GM12878 (cell line): ENCODE results near the gene HES7. TPM values are rescaled to one million over a fixed set of nuclear protein-coding genes. Genes with fewer than 3 reads are reported as not detected.
A peak's percentile ranks its signal among the peaks of the same experiment; 100 is the strongest.

ENCODE experiments used
- ATAC-seq: fragments of 200-7000 bp; cut with Tn5 transposase; 3 replicates; pipeline ENCODE4 v1.9.1; 2020; ENCODE audit warnings: mild to moderate bottlenecking, moderate library complexity
- BruUV-seq: library from RNA; stranded (reverse); fragments of 400-500 nt; replicated peaks from 2 replicates; lab custom pipeline; 2021; lab: Mats Ljungman, UMichigan
- CTCF ChIA-PET: fragments of 300-600 bp; sonication (Branson Sonifier 250); formaldehyde crosslinking; extraction: SDS; loops from one replicate; lab custom pipeline; 2021; ENCODE audit warnings: inconsistent platforms; lab: Yijun Ruan, JAX
- POLR2A ChIA-PET: fragments of 350-600 bp; formaldehyde crosslinking; extraction: SDS; loops from one replicate; lab custom pipeline; 2021; ENCODE audit warnings: inconsistent platforms; lab: Charles Lee
- RAD21 ChIA-PET: fragments of 300-600 bp; sonication (Branson Sonifier 250); formaldehyde crosslinking; loops from one replicate; lab custom pipeline; 2023; ENCODE audit warnings: antibody characterized with exemption; ENCODE audit not compliant: unreplicated experiment; lab: Charles Lee
- SMC1A ChIA-PET: fragments of 300-600 bp; sonication (Branson Sonifier 250); formaldehyde crosslinking; loops from one replicate; lab custom pipeline; 2023; ENCODE audit not compliant: unreplicated experiment, uncharacterized antibody; lab: Charles Lee
- DNase-seq: peaks from one replicate; pipeline ENCODE4 v3.0.0-alpha.2; 2011; ENCODE audit warnings: low read depth, low spot score
- FAIRE-seq: peaks from 3 replicates; lab custom pipeline; 2011; peaks lifted over from hg19 to GRCh38; lab: Jason Lieb, UNC
- H2AFZ ChIP-seq: 2 replicates; pipeline ENCODE4 v1.6.0; 2011; ENCODE audit warnings: low read depth, low read length, control low read depth; ENCODE audit not compliant: control insufficient read depth
- H3K27ac ChIP-seq: 2 replicates; pipeline ENCODE4 v1.5.1; 2011; ENCODE audit warnings: control low read depth; ENCODE audit not compliant: control insufficient read depth, insufficient read depth
- H3K27me3 ChIP-seq, 2 experiments: replicated peaks in 1 of 2; 2 replicates each; pipeline versions ENCODE4 v1.6.0 to v1.6.1; 2011; ENCODE audit warnings: low read length in 1 of 2; ENCODE audit not compliant: control insufficient read depth in 2 of 2, insufficient read depth in 2 of 2
- H3K36me3 ChIP-seq, 2 experiments: 2 replicates each; pipeline ENCODE4 v1.5.1; 2011; ENCODE audit warnings: low read length in 1 of 2; ENCODE audit not compliant: control insufficient read depth in 2 of 2, insufficient read depth in 2 of 2
- H3K4me1 ChIP-seq: 2 replicates; pipeline ENCODE4 v1.6.1; 2011; ENCODE audit warnings: mild to moderate bottlenecking, low read length, moderate library complexity, mixed read lengths; ENCODE audit not compliant: control insufficient read depth, insufficient read depth
- H3K4me2 ChIP-seq: 2 replicates; pipeline ENCODE4 v1.6.0; 2011; ENCODE audit warnings: control low read depth; ENCODE audit not compliant: control insufficient read depth, insufficient read depth
- H3K4me3 ChIP-seq: fragments of 200-600 bp; sonication (generic); 2 replicates; pipeline ENCODE4 v1.5.1; 2016
- H3K79me2 ChIP-seq: 2 replicates; pipeline ENCODE4 v1.6.0; 2011; ENCODE audit warnings: low read length; ENCODE audit not compliant: control insufficient read depth, insufficient read depth
- H3K9ac ChIP-seq: 2 replicates; pipeline ENCODE4 v1.8.0; 2011; ENCODE audit warnings: low read length, control low read depth, mixed read lengths; ENCODE audit not compliant: control insufficient read depth, insufficient read depth
- H3K9me3 ChIP-seq: replicated peaks from 3 replicates; pipeline ENCODE4 v1.5.1; 2011; ENCODE audit warnings: mild to moderate bottlenecking, low read length; ENCODE audit not compliant: control insufficient read depth, insufficient read depth
- H4K20me1 ChIP-seq: 2 replicates; pipeline ENCODE4 v1.6.0; 2011; ENCODE audit not compliant: control insufficient read depth, insufficient read depth
- ATF7 ChIP-seq: fragments of 450-650 bp; IDR thresholded peaks from 2 replicates; pipeline ENCODE4 v1.6.1; 2016; ENCODE audit warnings: low read depth, mild to moderate bottlenecking
- BHLHE40 ChIP-seq, 2 experiments: fragments of 450-650 bp in 1 of 2; IDR thresholded peaks; 2 replicates each; pipeline ENCODE4 v1.6.1; 2011 to 2017; ENCODE audit warnings: low read depth in 2 of 2, borderline replicate concordance in 1 of 2, improper control_type of control experiment in 1 of 2, low read length in 1 of 2, mild to moderate bottlenecking in 1 of 2
- CBX5 ChIP-seq: sonication (generic); IDR thresholded peaks from 2 replicates; pipeline ENCODE4 v1.6.1; 2016; ENCODE audit warnings: low read depth, moderate library complexity, mild to moderate bottlenecking, inconsistent platforms
- CREB1 ChIP-seq: IDR thresholded peaks from 2 replicates; pipeline ENCODE4 v1.6.1; 2012; ENCODE audit warnings: low read depth, mild to moderate bottlenecking, inconsistent platforms
- CREM ChIP-seq: IDR thresholded peaks from 2 replicates; pipeline ENCODE4 v1.6.1; 2014; ENCODE audit warnings: antibody characterized with exemption, low read depth
- EZH2 ChIP-seq: IDR thresholded peaks from 2 replicates; pipeline ENCODE4 v1.6.1; 2012; ENCODE audit warnings: low read depth, mild to moderate bottlenecking, control low read depth, inconsistent platforms, low read length, borderline replicate concordance; ENCODE audit not compliant: control insufficient read depth
- HDAC6 ChIP-seq: fragments of 200-600 bp; sonication (generic); IDR thresholded peaks from one replicate; pipeline ENCODE4 v1.8.0; 2017; ENCODE audit warnings: antibody characterized with exemption; ENCODE audit not compliant: unreplicated experiment
- IKZF1 ChIP-seq: fragments of 450-650 bp; conservative IDR thresholded peaks from 2 replicates; pipeline ENCODE4 v1.6.1; 2017; ENCODE audit warnings: antibody characterized with exemption, mild to moderate bottlenecking
- MTA2 ChIP-seq: fragments of 450-650 bp; IDR thresholded peaks from 2 replicates; pipeline ENCODE4 v1.6.1; 2016; ENCODE audit warnings: low read depth, mild to moderate bottlenecking, moderate library complexity
- NRF1 ChIP-seq: conservative IDR thresholded peaks from 2 replicates; pipeline ENCODE4 v1.6.1; 2011; ENCODE audit warnings: mild to moderate bottlenecking, low read depth, low read length, improper control_type of control experiment
- PAX5 ChIP-seq: IDR thresholded peaks from 2 replicates; pipeline ENCODE4 v1.6.1; 2011; ENCODE audit warnings: low read depth, low read length, borderline replicate concordance
- RELA ChIP-seq: fragments of 450-650 bp; IDR thresholded peaks from 2 replicates; pipeline ENCODE4 v1.8.0; 2014; ENCODE audit warnings: borderline replicate concordance; ENCODE audit not compliant: partially characterized antibody
- SMARCA5 ChIP-seq: fragments of 450-650 bp; IDR thresholded peaks from 2 replicates; pipeline ENCODE4 v1.6.1; 2017; ENCODE audit warnings: mild to moderate bottlenecking
- YY1 ChIP-seq: IDR thresholded peaks from 2 replicates; pipeline ENCODE4 v1.6.1; 2011; ENCODE audit warnings: low read depth, mild to moderate bottlenecking, low read length
- ZNF24 ChIP-seq: fragments of 450-650 bp; IDR thresholded peaks from 2 replicates; pipeline ENCODE4 v1.6.1; 2017; ENCODE audit warnings: antibody characterized with exemption, mild to moderate bottlenecking
- WGBS: methylation state at CpG from one replicate; pipeline ENCODE4 v1.1.6; 2016; ENCODE audit warnings: low lambda C conversion rate; ENCODE audit not compliant: insufficient replicate concordance, insufficient coverage; ENCODE audit errors: missing lambda C conversion rate; 5-methylcytosine and 5-hydroxymethylcytosine counted together
- in situ Hi-C: fragments of 300-500 bp; cut with MboI; formaldehyde crosslinking; loops from 9 replicates; pipeline ENCODE4 v1.14.3; 2018; ENCODE audit warnings: mixed read lengths
- intact Hi-C: fragments of 100-400 bp; cut with micrococcal nuclease; formaldehyde crosslinking; loops from one replicate; pipeline ENCODE4 v1.14.2; 2022; ENCODE audit not compliant: unreplicated experiment
- polyA plus RNA-seq, 11 experiments: library from polyadenylated mRNA; depleted of rRNA in 4 of 11; unstranded in 6 of 11; stranded (reverse) in 5 of 11; fragments of >200 nt; fragmentation: Nextera tagmentation in 4 of 11; fragmentation: Illumina TruSeq in 1 of 11; extraction: Ambion mirVana in 4 of 11; extraction: Trizol in 1 of 11; gene quantifications; 1 replicate in 1 of 11; 2 replicates in 10 of 11; pipeline versions ENCODE4 v1.2.1 to v1.2.3, GENCODE V29; 2011 to 2016; ENCODE audit warnings: inconsistent platforms in 2 of 11, missing spikeins in 2 of 11, low read depth in 1 of 11
- total RNA-seq, 4 experiments: library from RNA; depleted of rRNA in 3 of 4; stranded (reverse); fragments of >200 nt in 3 of 4; fragmentation: Illumina TruSeq in 1 of 4; extraction: Trizol in 1 of 4; gene quantifications; 2 replicates each; pipeline versions ENCODE4 v1.2.1 to v1.2.3, GENCODE V29; 2013 to 2021
- TF ChIP-seq, protein P1 (sequence below): fragments of 450-650 bp; formaldehyde crosslinking; IDR thresholded peaks from 2 replicates; pipeline ENCODE4 v1.5.0; 2022; ENCODE audit warnings: mild to moderate bottlenecking, missing genetic modification characterization
- TF ChIP-seq, protein P2 (sequence below), 3 experiments: IDR thresholded peaks in 2 of 3; conservative IDR thresholded peaks in 1 of 3; 2 replicates each; pipeline ENCODE4 v1.5.1; 2011; ENCODE audit warnings: low read depth in 3 of 3, low read length in 3 of 3, mild to moderate bottlenecking in 3 of 3, control low read depth in 2 of 3, moderate library complexity in 2 of 3, inconsistent platforms in 1 of 3, mixed read lengths in 1 of 3; ENCODE audit not compliant: control insufficient read depth in 2 of 3, insufficient read depth in 1 of 3; ENCODE audit errors: extremely low read depth in 1 of 3

HES7 gene
- total and polyA plus RNA-seq, 10 of the 15 experiments (the other 5 are each of a cell fraction or from before 2014, with no cell fraction given): 0.07 to 1.3 (median 0.63) TPM; not detected in 4

DNA sequence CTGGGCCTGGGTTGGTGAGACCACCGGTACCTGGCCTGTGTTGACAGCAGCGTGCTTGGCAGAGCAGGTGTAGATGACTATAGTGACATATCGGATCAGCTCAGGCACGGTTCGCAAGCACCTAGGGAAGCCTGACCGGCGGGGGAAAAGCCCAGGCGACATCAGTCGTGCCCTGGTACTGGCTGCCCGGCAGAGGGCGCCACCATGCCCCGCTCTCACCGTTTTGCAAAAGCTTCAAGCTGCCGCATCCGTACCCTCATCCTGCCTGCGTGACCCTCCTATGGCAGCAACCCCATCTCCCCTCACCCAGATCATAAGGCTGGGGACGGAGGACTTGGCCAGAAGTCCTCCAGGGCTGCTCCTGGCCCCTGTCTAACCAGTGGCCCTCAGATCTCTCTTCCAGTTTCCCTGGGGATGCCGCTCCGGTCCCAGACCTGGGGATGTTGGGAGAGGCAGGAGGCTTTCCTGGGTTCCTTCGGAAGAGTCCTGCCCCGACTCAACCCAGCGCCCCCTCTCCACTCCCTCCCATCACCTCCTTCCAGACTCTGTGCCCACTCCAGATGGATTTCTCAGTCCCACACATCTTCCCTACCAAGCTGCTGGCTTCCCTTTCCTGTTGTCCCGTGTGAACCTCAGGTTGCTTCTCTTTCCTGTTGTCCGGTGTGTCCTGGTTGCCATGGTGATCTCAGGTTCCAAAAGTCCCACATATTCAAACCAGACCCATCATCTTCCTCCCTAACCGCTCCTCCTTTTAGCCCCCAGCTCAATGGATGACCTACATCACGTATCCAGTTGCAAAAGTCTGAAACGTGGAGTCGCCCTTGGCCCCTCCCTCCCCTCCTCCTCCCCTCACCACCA lies 50.0 kb downstream of the HES7 start:
- FAIRE-seq (peak; percentile 77), ATAC-seq (peak; percentile 97), DNase-seq (no peak)
- POLR2A ChIA-PET: interaction anchor here (0.6 to 1.1 kb wide), 2 partner anchors 43 to 45 kb away, joined by 3 to 6 read pairs; partner anchors contain the start of gene ALOXE3
- Histone ChIP-seq H3K4me3 (no peak overlapping the region), H3K27ac (no peak overlapping the region), H3K79me2 (no peaks in the 10 kb centered on the region), H3K9ac (no peak overlapping the region), H3K4me2 (no peak overlapping the region; the same call in 1 of the 2 replicates), H4K20me1 (no peaks in the 10 kb centered on the region), H3K27me3 (peaks cover 8 to 20% of the 10 kb centered on the region in 2 experiments), H3K36me3 (no peaks in the 10 kb centered on the region), H3K4me1 (no peaks in the 10 kb centered on the region), H3K9me3 (no peaks in the 10 kb centered on the region), H2AFZ (peak overlapping the region; percentile 20; the same call in 1 of the 2 replicates)
- WGBS: 9% methylated on average over 27 of the region's 28 CpGs
- RAD21 ChIA-PET: interaction anchor here (0.6 to 3.0 kb wide), 13 partner anchors 12 to 412 kb away, joined by 3 to 25 read pairs (median 4); partner anchors contain the start of genes ALOXE3 and RNF227
- no TSS peak for BruUV-seq
- intact Hi-C loops (loop anchor here (10.0 kb wide), 1 partner anchor 671 kb away; the partner anchor contains the start of gene CCDC42), in situ Hi-C loops (loop anchor here (10.0 kb wide), 1 partner anchor 671 kb away; the partner anchor contains the start of gene CCDC42)
- CTCF ChIA-PET: interaction anchor here (0.5 to 9.4 kb wide), 38 partner anchors 8 to 712 kb away, joined by 3 to 159 read pairs (median 4); partner anchors contain the start of genes ALOXE3 and HES7
- SMC1A ChIA-PET: interaction anchor here (0.6 to 4.7 kb wide), 9 partner anchors 13 to 227 kb away, joined by 3 to 37 read pairs (median 5); partner anchors contain the start of gene ALOXE3
- no peak for TF ChIP-seq CBX5
- peak; percentile 26; the same call in 1 of the 2 replicates for TF ChIP-seq PAX5
- 0 out of 2 replicates have a peak, but pooled peaks have one; percentile 9 for TF ChIP-seq ATF7
- TF ChIP-seq RELA: peak; percentile 36
- TF ChIP-seq HDAC6: no peak
- TF ChIP-seq IKZF1: peak; percentile 30; the same call in 1 of the 2 replicates
- TF ChIP-seq, protein P1, sequence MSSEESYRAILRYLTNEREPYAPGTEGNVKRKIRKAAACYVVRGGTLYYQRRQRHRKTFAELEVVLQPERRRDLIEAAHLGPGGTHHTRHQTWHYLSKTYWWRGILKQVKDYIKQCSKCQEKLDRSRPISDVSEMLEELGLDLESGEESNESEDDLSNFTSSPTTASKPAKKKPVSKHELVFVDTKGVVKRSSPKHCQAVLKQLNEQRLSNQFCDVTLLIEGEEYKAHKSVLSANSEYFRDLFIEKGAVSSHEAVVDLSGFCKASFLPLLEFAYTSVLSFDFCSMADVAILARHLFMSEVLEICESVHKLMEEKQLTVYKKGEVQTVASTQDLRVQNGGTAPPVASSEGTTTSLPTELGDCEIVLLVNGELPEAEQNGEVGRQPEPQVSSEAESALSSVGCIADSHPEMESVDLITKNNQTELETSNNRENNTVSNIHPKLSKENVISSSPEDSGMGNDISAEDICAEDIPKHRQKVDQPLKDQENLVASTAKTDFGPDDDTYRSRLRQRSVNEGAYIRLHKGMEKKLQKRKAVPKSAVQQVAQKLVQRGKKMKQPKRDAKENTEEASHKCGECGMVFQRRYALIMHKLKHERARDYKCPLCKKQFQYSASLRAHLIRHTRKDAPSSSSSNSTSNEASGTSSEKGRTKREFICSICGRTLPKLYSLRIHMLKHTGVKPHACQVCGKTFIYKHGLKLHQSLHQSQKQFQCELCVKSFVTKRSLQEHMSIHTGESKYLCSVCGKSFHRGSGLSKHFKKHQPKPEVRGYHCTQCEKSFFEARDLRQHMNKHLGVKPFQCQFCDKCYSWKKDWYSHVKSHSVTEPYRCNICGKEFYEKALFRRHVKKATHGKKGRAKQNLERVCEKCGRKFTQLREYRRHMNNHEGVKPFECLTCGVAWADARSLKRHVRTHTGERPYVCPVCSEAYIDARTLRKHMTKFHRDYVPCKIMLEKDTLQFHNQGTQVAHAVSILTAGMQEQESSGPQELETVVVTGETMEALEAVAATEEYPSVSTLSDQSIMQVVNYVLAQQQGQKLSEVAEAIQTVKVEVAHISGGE: no peak
- peak; percentile 46; the same call in 1 of the 2 replicates for TF ChIP-seq YY1
- TF ChIP-seq SMARCA5: peak; percentile 56; the same call in 1 of the 2 replicates
- TF ChIP-seq BHLHE40 (IDR thresholded peaks at IDR 0.05; ENCODE audit: borderline replicate concordance in 1 of 2, low read depth in 2 of 2, low read length in 1 of 2): peak; percentile 32 to 70; a peak in 3 of 4 replicates
- TF ChIP-seq, protein P2, sequence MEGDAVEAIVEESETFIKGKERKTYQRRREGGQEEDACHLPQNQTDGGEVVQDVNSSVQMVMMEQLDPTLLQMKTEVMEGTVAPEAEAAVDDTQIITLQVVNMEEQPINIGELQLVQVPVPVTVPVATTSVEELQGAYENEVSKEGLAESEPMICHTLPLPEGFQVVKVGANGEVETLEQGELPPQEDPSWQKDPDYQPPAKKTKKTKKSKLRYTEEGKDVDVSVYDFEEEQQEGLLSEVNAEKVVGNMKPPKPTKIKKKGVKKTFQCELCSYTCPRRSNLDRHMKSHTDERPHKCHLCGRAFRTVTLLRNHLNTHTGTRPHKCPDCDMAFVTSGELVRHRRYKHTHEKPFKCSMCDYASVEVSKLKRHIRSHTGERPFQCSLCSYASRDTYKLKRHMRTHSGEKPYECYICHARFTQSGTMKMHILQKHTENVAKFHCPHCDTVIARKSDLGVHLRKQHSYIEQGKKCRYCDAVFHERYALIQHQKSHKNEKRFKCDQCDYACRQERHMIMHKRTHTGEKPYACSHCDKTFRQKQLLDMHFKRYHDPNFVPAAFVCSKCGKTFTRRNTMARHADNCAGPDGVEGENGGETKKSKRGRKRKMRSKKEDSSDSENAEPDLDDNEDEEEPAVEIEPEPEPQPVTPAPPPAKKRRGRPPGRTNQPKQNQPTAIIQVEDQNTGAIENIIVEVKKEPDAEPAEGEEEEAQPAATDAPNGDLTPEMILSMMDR (IDR thresholded peaks at IDR 0.05 in 2 of 3, conservative IDR thresholded peaks at IDR 0.05 in 1 of 3; ENCODE audit: control insufficient read depth in 2 of 3, extremely low read depth in 1 of 3, insufficient read depth in 1 of 3, low read depth in 3 of 3, low read length in 3 of 3): peak; percentile 86 to 95 (median 93)
- peak; percentile 68; the same call in 1 of the 2 replicates for TF ChIP-seq CREB1
- no peak for TF ChIP-seq NRF1
- 0 out of 2 replicates have a peak, but pooled peaks have one; percentile 17 for TF ChIP-seq EZH2
- no peak for TF ChIP-seq MTA2
- no peak for TF ChIP-seq ZNF24
- TF ChIP-seq CREM: peak; percentile 78
